HCT116 (cell line): ENCODE results near the gene ADCY2. TPM values are rescaled to one million over a fixed set of nuclear protein-coding genes. Genes with fewer than 3 reads are reported as not detected.

Experiments
- ATAC-seq: fragments of 200-7000 bp; cut with Tn5 transposase; 2 replicates; pipeline ENCODE4 v1.9.1; 2020; ENCODE audit warnings: mild to moderate bottlenecking, moderate library complexity
- BruUV-seq: library from RNA; stranded (reverse); fragments of 400-500 nt; replicated peaks from 2 replicates; lab custom pipeline; 2021; lab: Mats Ljungman, UMichigan
- CTCF ChIA-PET: fragments of 300-600 bp; sonication (Branson Sonifier 250); formaldehyde crosslinking; loops from one replicate; lab custom pipeline; 2021; ENCODE audit warnings: antibody characterized with exemption; lab: Charles Lee
- POLR2A ChIA-PET: fragments of 300-600, 350-600 bp; sonication (Branson Sonifier 250); formaldehyde crosslinking; loops from one replicate; lab custom pipeline; 2021; ENCODE audit warnings: antibody characterized with exemption; lab: Charles Lee
- RAD21 ChIA-PET, 2 experiments: fragments of 300-600 bp; sonication (Branson Sonifier 250); formaldehyde crosslinking; loops; one replicate each; lab custom pipeline; 2023; ENCODE audit warnings: low total read pairs in 2 of 2; ENCODE audit not compliant: uncharacterized antibody in 2 of 2, unreplicated experiment in 2 of 2, low non-redundant PET in 1 of 2; lab: Charles Lee
- DNase-seq: peaks from one replicate; pipeline ENCODE4 v3.0.0-alpha.2; 2010; ENCODE audit warnings: low read depth, low spot score
- H2AFZ ChIP-seq: fragments of 200-600 bp; shearing (Covaris generic), sonication (generic); 2 replicates; pipeline ENCODE4 v1.6.1; 2017; ENCODE audit warnings: low read depth, mixed run types, mixed read lengths, antibody characterized with exemption, low read length; ENCODE audit not compliant: poor library complexity, severe bottlenecking
- H3K27ac ChIP-seq: 2 replicates; pipeline ENCODE4 v1.5.1; 2012; ENCODE audit warnings: low read depth, low read length
- H3K27me3 ChIP-seq: fragments of 200-600 bp; sonication (generic); 2 replicates; pipeline ENCODE4 v1.6.1; 2016; ENCODE audit warnings: mixed run types, low read length, mixed read lengths; ENCODE audit not compliant: insufficient read depth
- H3K36me3 ChIP-seq, 2 experiments: fragments of 200-500 bp in 1 of 2; fragments of 200-600 bp in 1 of 2; sonication (Bioruptor generic) in 1 of 2; sonication (generic) in 1 of 2; 2 replicates each; pipeline versions ENCODE4 v1.5.1 to v1.6.1; 2014 to 2016; ENCODE audit warnings: low read length in 2 of 2, inconsistent platforms in 1 of 2, mixed read lengths in 1 of 2, mixed run types in 1 of 2; ENCODE audit not compliant: insufficient read depth in 2 of 2, control insufficient read depth in 1 of 2
- H3K4me1 ChIP-seq, 2 experiments: fragments of 200-600 bp in 1 of 2; sonication (generic) in 1 of 2; 2 replicates each; pipeline versions ENCODE4 v1.5.1 to v1.6.1; 2012 to 2017; ENCODE audit warnings: low read length in 2 of 2, inconsistent platforms in 1 of 2, mild to moderate bottlenecking in 1 of 2, mixed read lengths in 1 of 2, mixed run types in 1 of 2, moderate library complexity in 1 of 2; ENCODE audit not compliant: insufficient read depth in 2 of 2, control insufficient read depth in 1 of 2
- H3K4me2 ChIP-seq: fragments of 200-600 bp; sonication (generic); 2 replicates; pipeline ENCODE4 v1.6.1; 2017; ENCODE audit warnings: mixed run types, low read length, mixed read lengths
- H3K4me3 ChIP-seq, 2 experiments: fragments of 200-600 bp in 1 of 2; sonication (generic) in 1 of 2; replicated peaks in 1 of 2; 2 replicates each; pipeline ENCODE4 v1.5.1; 2011 to 2016; ENCODE audit warnings: low read length in 2 of 2, control low read depth in 1 of 2, low read depth in 1 of 2, mild to moderate bottlenecking in 1 of 2, mixed read lengths in 1 of 2, mixed run types in 1 of 2
- H3K79me2 ChIP-seq: fragments of 200-600 bp; sonication (generic); 2 replicates; pipeline ENCODE4 v1.6.1; 2017; ENCODE audit warnings: mild to moderate bottlenecking, mixed run types, low read length, moderate library complexity, mixed read lengths; ENCODE audit not compliant: insufficient read depth
- H3K9ac ChIP-seq: fragments of 200-600 bp; sonication (generic); 2 replicates; pipeline ENCODE4 v1.6.1; 2016; ENCODE audit warnings: low read length, mixed read lengths
- H3K9me2 ChIP-seq: fragments of 200-600 bp; sonication (generic), shearing (Covaris generic); 2 replicates; pipeline ENCODE4 v1.6.1; 2017; ENCODE audit warnings: mixed run types, mild to moderate bottlenecking, moderate library complexity; ENCODE audit not compliant: insufficient read depth
- H3K9me3 ChIP-seq, 2 experiments: fragments of 200-500 bp in 1 of 2; fragments of 200-600 bp in 1 of 2; sonication (Bioruptor generic) in 1 of 2; sonication (generic) in 1 of 2; 2 replicates each; pipeline ENCODE4 v1.6.1; 2014 to 2017; ENCODE audit warnings: low read length in 2 of 2, mixed read lengths in 2 of 2, inconsistent platforms in 1 of 2, low read depth in 1 of 2, mild to moderate bottlenecking in 1 of 2, mixed run types in 1 of 2, moderate library complexity in 1 of 2; ENCODE audit not compliant: control insufficient read depth in 1 of 2, insufficient read depth in 1 of 2
- H4K20me1 ChIP-seq: fragments of 200-600 bp; sonication (generic), shearing (Covaris generic); 2 replicates; pipeline ENCODE4 v1.6.1; 2017; ENCODE audit warnings: mixed run types, mild to moderate bottlenecking, moderate library complexity; ENCODE audit not compliant: insufficient read depth
- EZH2phosphoT487 ChIP-seq: fragments of 200-600 bp; IDR thresholded peaks from 2 replicates; pipeline ENCODE4 v1.6.1; 2018; ENCODE audit warnings: antibody characterized with exemption, borderline replicate concordance
- JUND ChIP-seq: IDR thresholded peaks from 2 replicates; pipeline ENCODE4 v1.6.1; 2012
- RAD21 ChIP-seq: IDR thresholded peaks from 2 replicates; pipeline ENCODE4 v1.6.1; 2012; ENCODE audit warnings: low read depth, mild to moderate bottlenecking
- SRF ChIP-seq: IDR thresholded peaks from 2 replicates; pipeline ENCODE4 v1.6.1; 2012; ENCODE audit warnings: low read depth
- YY1 ChIP-seq: IDR thresholded peaks from 2 replicates; pipeline ENCODE4 v1.6.1; 2011; ENCODE audit warnings: low read length, low read depth, moderate library complexity, mild to moderate bottlenecking; ENCODE audit not compliant: insufficient replicate concordance; ENCODE audit errors: extremely low read depth
- ZNF274 ChIP-seq: fragments of 200-500 bp; sonication (Bioruptor generic); IDR thresholded peaks from 2 replicates; pipeline ENCODE4 v1.6.1; 2014; ENCODE audit warnings: mild to moderate bottlenecking, low read depth, low read length, inconsistent platforms
- intact Hi-C: fragments of 100-400 bp; cut with micrococcal nuclease; formaldehyde crosslinking; loops from 2 replicates; pipeline ENCODE4 v1.10.0; 2022
- total RNA-seq: library from RNA; stranded (reverse); gene quantifications from one replicate; pipeline ENCODE4 v1.2.1, GENCODE V29; 2021; ENCODE audit not compliant: unreplicated experiment
- TF ChIP-seq, protein P1 (sequence below): IDR thresholded peaks from 2 replicates; pipeline ENCODE4 v1.6.1; 2012; ENCODE audit warnings: low read depth

Gene ADCY2
- total RNA-seq, 1 experiment from 2014 or later: 0.15 TPM

DNA sequence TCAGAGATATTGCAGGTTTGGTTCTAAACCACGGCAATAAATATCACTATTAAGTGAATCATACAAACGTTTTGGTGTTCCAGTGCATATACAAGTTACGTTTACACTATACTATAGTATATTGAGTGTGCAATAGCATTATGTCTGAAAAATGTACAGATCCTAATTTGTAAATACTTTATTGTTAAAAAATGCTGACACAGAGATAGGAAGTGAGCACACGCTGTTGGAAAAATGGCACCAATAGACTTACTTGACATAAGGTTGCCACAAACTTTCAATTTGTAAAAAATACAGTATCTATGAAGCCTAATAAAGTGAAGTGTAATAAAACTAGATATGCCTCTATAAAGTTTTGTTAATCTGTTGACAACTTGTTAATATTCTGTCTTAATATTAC, 439.0 kb downstream of the ADCY2 start:
- no TSS peak for BruUV-seq
- no peaks in the 10 kb centered on the region for H3K9me3 ChIP-seq
- H4K20me1 ChIP-seq: no peaks in the 10 kb centered on the region
- ATAC-seq (no peak), DNase-seq (no peak)
- H3K36me3 ChIP-seq: no peaks in the 10 kb centered on the region
- no peaks in the 10 kb centered on the region for H3K4me1 ChIP-seq
- H3K9me2 ChIP-seq: no peaks in the 10 kb centered on the region
- no peak for TF ChIP-seq JUND
- TF ChIP-seq YY1: no peak
- no peak for TF ChIP-seq RAD21
- TF ChIP-seq SRF: no peak
- H3K9ac ChIP-seq: no peak overlapping the region
- peaks cover 13% of the 10 kb centered on the region; the same call in 1 of the 2 replicates for H3K27me3 ChIP-seq
- H3K27ac ChIP-seq: no peak overlapping the region
- no peak overlapping the region for H3K4me2 ChIP-seq
- ChIA-PET POLR2A (no interaction called here), CTCF (no interaction called here), RAD21 (no interaction called here)
- H3K79me2 ChIP-seq: no peaks in the 10 kb centered on the region
- intact Hi-C loops: no loop called here
- no peak overlapping the region for H3K4me3 ChIP-seq
- no peak overlapping the region for H2AFZ ChIP-seq

DNA sequence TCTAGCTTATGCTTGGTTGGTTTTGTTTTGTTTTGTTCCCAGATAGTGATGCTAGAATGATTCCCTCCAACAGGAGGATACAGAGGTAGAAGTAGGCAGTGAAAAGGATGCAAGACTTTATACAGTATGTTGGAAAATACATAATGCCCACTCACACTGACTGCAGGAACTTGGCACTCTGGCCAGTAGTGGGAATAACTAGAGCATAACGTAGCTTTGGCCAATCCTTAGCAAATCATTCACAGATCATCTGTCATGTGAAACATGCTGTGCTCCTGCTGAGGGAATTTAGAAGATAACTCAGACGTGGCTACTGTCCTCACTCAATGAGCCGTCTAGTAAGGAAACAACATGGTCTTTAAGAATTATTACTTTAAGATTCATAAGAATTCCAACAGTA, 441.5 kb downstream of the ADCY2 start:
- BruUV-seq: no TSS peak
- TF ChIP-seq YY1 (no peak), ZNF274 (no peak), EZH2phosphoT487 (no peak)
- TF ChIP-seq, protein P1, sequence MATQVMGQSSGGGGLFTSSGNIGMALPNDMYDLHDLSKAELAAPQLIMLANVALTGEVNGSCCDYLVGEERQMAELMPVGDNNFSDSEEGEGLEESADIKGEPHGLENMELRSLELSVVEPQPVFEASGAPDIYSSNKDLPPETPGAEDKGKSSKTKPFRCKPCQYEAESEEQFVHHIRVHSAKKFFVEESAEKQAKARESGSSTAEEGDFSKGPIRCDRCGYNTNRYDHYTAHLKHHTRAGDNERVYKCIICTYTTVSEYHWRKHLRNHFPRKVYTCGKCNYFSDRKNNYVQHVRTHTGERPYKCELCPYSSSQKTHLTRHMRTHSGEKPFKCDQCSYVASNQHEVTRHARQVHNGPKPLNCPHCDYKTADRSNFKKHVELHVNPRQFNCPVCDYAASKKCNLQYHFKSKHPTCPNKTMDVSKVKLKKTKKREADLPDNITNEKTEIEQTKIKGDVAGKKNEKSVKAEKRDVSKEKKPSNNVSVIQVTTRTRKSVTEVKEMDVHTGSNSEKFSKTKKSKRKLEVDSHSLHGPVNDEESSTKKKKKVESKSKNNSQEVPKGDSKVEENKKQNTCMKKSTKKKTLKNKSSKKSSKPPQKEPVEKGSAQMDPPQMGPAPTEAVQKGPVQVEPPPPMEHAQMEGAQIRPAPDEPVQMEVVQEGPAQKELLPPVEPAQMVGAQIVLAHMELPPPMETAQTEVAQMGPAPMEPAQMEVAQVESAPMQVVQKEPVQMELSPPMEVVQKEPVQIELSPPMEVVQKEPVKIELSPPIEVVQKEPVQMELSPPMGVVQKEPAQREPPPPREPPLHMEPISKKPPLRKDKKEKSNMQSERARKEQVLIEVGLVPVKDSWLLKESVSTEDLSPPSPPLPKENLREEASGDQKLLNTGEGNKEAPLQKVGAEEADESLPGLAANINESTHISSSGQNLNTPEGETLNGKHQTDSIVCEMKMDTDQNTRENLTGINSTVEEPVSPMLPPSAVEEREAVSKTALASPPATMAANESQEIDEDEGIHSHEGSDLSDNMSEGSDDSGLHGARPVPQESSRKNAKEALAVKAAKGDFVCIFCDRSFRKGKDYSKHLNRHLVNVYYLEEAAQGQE: no peak
- CTCF ChIA-PET: interaction anchor here (0.9 kb wide), 1 partner anchor 9 kb away, joined by 3 read pairs; no protein-coding TSS in a partner anchor

More for the DNA sequence above, 441.5 kb downstream of the ADCY2 start:
- Histone ChIP-seq H3K9ac (no peak overlapping the region), H3K9me2 (no peaks in the 10 kb centered on the region), H3K9me3 (no peaks in the 10 kb centered on the region), H4K20me1 (no peaks in the 10 kb centered on the region), H3K27ac (no peak overlapping the region), H3K4me1 (no peaks in the 10 kb centered on the region), H3K27me3 (peaks cover 4% of the 10 kb centered on the region; the same call in 1 of the 2 replicates), H2AFZ (no peak overlapping the region), H3K79me2 (no peaks in the 10 kb centered on the region), H3K4me2 (no peak overlapping the region), H3K4me3 (no peak overlapping the region), H3K36me3 (no peaks in the 10 kb centered on the region)
- ChIA-PET POLR2A (no interaction called here), RAD21 (no interaction called here)
- no peak for ATAC-seq
- DNase-seq: no peak
- intact Hi-C loops: no loop called here
